ENCODE measurements around the gene INPP4A. TPM values are rescaled to one million over a fixed set of nuclear protein-coding genes. Genes with fewer than 3 reads are reported as not detected.

INPP4A gene
- total and polyA plus RNA-seq, 12 donors: 3.8 to 31.2 (median 21.1) TPM

GRCh38 chr2:98501223-98501622, 56.6 kb downstream of the INPP4A start:
- H3K36me3 ChIP-seq: no peaks in the 10 kb centered on the region
- peaks cover 21 to 77% (median 66%) of the 10 kb centered on the region in 9 donors for H3K4me1 ChIP-seq
- DNase-seq: no peak
- H3K4me3 ChIP-seq: no peak overlapping the region
- no peaks in the 10 kb centered on the region for H3K27me3 ChIP-seq
- TF ChIP-seq CTCF (IDR thresholded peaks at IDR 0.05): no peak
- H3K27ac ChIP-seq: no peak overlapping the region
- peaks cover 0 to 12% (median 0%) of the 10 kb centered on the region in 11 donors for H3K9me3 ChIP-seq
- 89 to 96% methylated on average over 4 of the region's 4 CpGs for WGBS, 2 donors
- intact Hi-C loops (cut with DNase I): loop anchor here in 2 of 10 donors (5.0 to 10.0 kb wide), 2 partner anchors 54 to 56 kb away; partner anchors contain the start of gene INPP4A (in 1 of the 2)
- ATAC-seq: no peak

- Histone ChIP-seq H3K27ac (peak overlapping the region in 1 of 10 donors; percentile 37), H3K9me3 (peaks cover 0 to 6% (median 0%) of the 10 kb centered on the region in 11 donors), H3K27me3 (no peaks in the 10 kb centered on the region), H3K4me1 (peaks cover 21 to 80% (median 62%) of the 10 kb centered on the region in 9 donors), H3K4me3 (no peak overlapping the region), H3K36me3 (no peaks in the 10 kb centered on the region)
- intact Hi-C loops (cut with DNase I): loop anchor here in 2 of 10 donors (5.0 to 10.0 kb wide), 2 partner anchors 55 to 57 kb away; partner anchors contain the start of gene INPP4A (in 1 of the 2)
- no peak for TF ChIP-seq CTCF (IDR thresholded peaks at IDR 0.05)
- no peak for DNase-seq
- no peak for ATAC-seq
- WGBS, 2 donors: 98 to 99% methylated on average over 3 of the region's 3 CpGs
Observed at GRCh38 chr2:98501876-98502275, 57.2 kb downstream of the INPP4A start.

- DNase-seq (no peak), ATAC-seq (peak in 4 of 8 donors; percentile 34 to 48 (median 40))
- Histone ChIP-seq H3K4me1 (peaks cover 21 to 84% (median 70%) of the 10 kb centered on the region in 9 donors), H3K27me3 (no peaks in the 10 kb centered on the region), H3K36me3 (no peaks in the 10 kb centered on the region), H3K27ac (peak overlapping the region in 1 of 10 donors; percentile 37), H3K4me3 (no peak overlapping the region), H3K9me3 (no peaks in the 10 kb centered on the region)
- no peak for TF ChIP-seq CTCF (IDR thresholded peaks at IDR 0.05)
- 70 to 80% methylated on average over 4 of the region's 4 CpGs for WGBS, 2 donors
- intact Hi-C loops (cut with DNase I): loop anchor here in 2 of 10 donors (5.0 to 10.0 kb wide), 2 partner anchors 55 to 58 kb away; partner anchors contain the start of gene INPP4A (in 1 of the 2)
Observed at GRCh38 chr2:98502556-98503335, 58.1 kb downstream of the INPP4A start.

- intact Hi-C loops (cut with DNase I): loop anchor here in 2 of 10 donors (5.0 to 10.0 kb wide), 2 partner anchors 56 to 59 kb away; partner anchors contain the start of gene INPP4A (in 1 of the 2)
- ATAC-seq: no peak
Observed at GRCh38 chr2:98503481-98504105, 58.9 kb downstream of the INPP4A start.

More at GRCh38 chr2:98503481-98504105, 58.9 kb downstream of the INPP4A start:
- TF ChIP-seq CTCF (IDR thresholded peaks at IDR 0.05): no peak
- Histone ChIP-seq H3K36me3 (no peaks in the 10 kb centered on the region), H3K4me3 (no peak overlapping the region), H3K27me3 (no peaks in the 10 kb centered on the region), H3K27ac (peak overlapping the region in 5 of 10 donors; percentile 63 to 85 (median 65)), H3K4me1 (peaks cover 21 to 87% (median 75%) of the 10 kb centered on the region in 9 donors), H3K9me3 (no peaks in the 10 kb centered on the region)
- 77 to 80% methylated on average over 2 of the region's 2 CpGs for WGBS, 2 donors
- DNase-seq: no peak
